GM12878 (cell line): Measurements from ENCODE around the gene FIGLA. TPM values are rescaled to one million over a fixed set of nuclear protein-coding genes. Genes with fewer than 3 reads are reported as not detected.
A peak's percentile ranks its signal among the peaks of the same experiment; 100 is the strongest.
"Not testable (repeated sequence)": the region's sequence is repeated elsewhere in the genome, so short reads cannot be mapped to it uniquely, and the experiment has no call there.

Experiments
- ATAC-seq: fragments of 200-7000 bp; cut with Tn5 transposase; 3 replicates; pipeline ENCODE4 v1.9.1; 2020; ENCODE audit warnings: mild to moderate bottlenecking, moderate library complexity
- BruUV-seq: library from RNA; stranded (reverse); fragments of 400-500 nt; replicated peaks from 2 replicates; lab custom pipeline; 2021; lab: Mats Ljungman, UMichigan
- CTCF ChIA-PET: fragments of 300-600 bp; sonication (Branson Sonifier 250); formaldehyde crosslinking; extraction: SDS; loops from one replicate; lab custom pipeline; 2021; ENCODE audit warnings: inconsistent platforms; lab: Yijun Ruan, JAX
- POLR2A ChIA-PET: fragments of 350-600 bp; formaldehyde crosslinking; extraction: SDS; loops from one replicate; lab custom pipeline; 2021; ENCODE audit warnings: inconsistent platforms; lab: Charles Lee
- RAD21 ChIA-PET: fragments of 300-600 bp; sonication (Branson Sonifier 250); formaldehyde crosslinking; loops from one replicate; lab custom pipeline; 2023; ENCODE audit warnings: antibody characterized with exemption; ENCODE audit not compliant: unreplicated experiment; lab: Charles Lee
- SMC1A ChIA-PET: fragments of 300-600 bp; sonication (Branson Sonifier 250); formaldehyde crosslinking; loops from one replicate; lab custom pipeline; 2023; ENCODE audit not compliant: unreplicated experiment, uncharacterized antibody; lab: Charles Lee
- DNase-seq: peaks from one replicate; pipeline ENCODE4 v3.0.0-alpha.2; 2011; ENCODE audit warnings: low read depth, low spot score
- FAIRE-seq: peaks from 3 replicates; lab custom pipeline; 2011; peaks lifted over from hg19 to GRCh38; lab: Jason Lieb, UNC
- H2AFZ ChIP-seq: 2 replicates; pipeline ENCODE4 v1.6.0; 2011; ENCODE audit warnings: low read depth, low read length, control low read depth; ENCODE audit not compliant: control insufficient read depth
- H3K27ac ChIP-seq: 2 replicates; pipeline ENCODE4 v1.5.1; 2011; ENCODE audit warnings: control low read depth; ENCODE audit not compliant: control insufficient read depth, insufficient read depth
- H3K27me3 ChIP-seq, 2 experiments: replicated peaks in 1 of 2; 2 replicates each; pipeline versions ENCODE4 v1.6.0 to v1.6.1; 2011; ENCODE audit warnings: low read length in 1 of 2; ENCODE audit not compliant: control insufficient read depth in 2 of 2, insufficient read depth in 2 of 2
- H3K36me3 ChIP-seq, 2 experiments: 2 replicates each; pipeline ENCODE4 v1.5.1; 2011; ENCODE audit warnings: low read length in 1 of 2; ENCODE audit not compliant: control insufficient read depth in 2 of 2, insufficient read depth in 2 of 2
- H3K4me1 ChIP-seq: 2 replicates; pipeline ENCODE4 v1.6.1; 2011; ENCODE audit warnings: mild to moderate bottlenecking, low read length, moderate library complexity, mixed read lengths; ENCODE audit not compliant: control insufficient read depth, insufficient read depth
- H3K4me2 ChIP-seq: 2 replicates; pipeline ENCODE4 v1.6.0; 2011; ENCODE audit warnings: control low read depth; ENCODE audit not compliant: control insufficient read depth, insufficient read depth
- H3K4me3 ChIP-seq: fragments of 200-600 bp; sonication (generic); 2 replicates; pipeline ENCODE4 v1.5.1; 2016
- H3K79me2 ChIP-seq: 2 replicates; pipeline ENCODE4 v1.6.0; 2011; ENCODE audit warnings: low read length; ENCODE audit not compliant: control insufficient read depth, insufficient read depth
- H3K9ac ChIP-seq: 2 replicates; pipeline ENCODE4 v1.8.0; 2011; ENCODE audit warnings: low read length, control low read depth, mixed read lengths; ENCODE audit not compliant: control insufficient read depth, insufficient read depth
- H3K9me3 ChIP-seq: replicated peaks from 3 replicates; pipeline ENCODE4 v1.5.1; 2011; ENCODE audit warnings: mild to moderate bottlenecking, low read length; ENCODE audit not compliant: control insufficient read depth, insufficient read depth
- H4K20me1 ChIP-seq: 2 replicates; pipeline ENCODE4 v1.6.0; 2011; ENCODE audit not compliant: control insufficient read depth, insufficient read depth
- BHLHE40 ChIP-seq, 2 experiments: fragments of 450-650 bp in 1 of 2; IDR thresholded peaks; 2 replicates each; pipeline ENCODE4 v1.6.1; 2011 to 2017; ENCODE audit warnings: low read depth in 2 of 2, borderline replicate concordance in 1 of 2, improper control_type of control experiment in 1 of 2, low read length in 1 of 2, mild to moderate bottlenecking in 1 of 2
- RCOR1 ChIP-seq: conservative IDR thresholded peaks from 2 replicates; pipeline ENCODE4 v1.6.1; 2012; ENCODE audit warnings: low read depth, low read length, improper control_type of control experiment
- SPI1 ChIP-seq: IDR thresholded peaks from 2 replicates; pipeline ENCODE4 v1.6.1; 2011; ENCODE audit warnings: low read depth, mild to moderate bottlenecking, low read length, moderate library complexity, borderline replicate concordance; ENCODE audit not compliant: insufficient read depth
- WGBS: methylation state at CpG from one replicate; pipeline ENCODE4 v1.1.6; 2016; ENCODE audit warnings: low lambda C conversion rate; ENCODE audit not compliant: insufficient replicate concordance, insufficient coverage; ENCODE audit errors: missing lambda C conversion rate; 5-methylcytosine and 5-hydroxymethylcytosine counted together
- in situ Hi-C: fragments of 300-500 bp; cut with MboI; formaldehyde crosslinking; loops from 9 replicates; pipeline ENCODE4 v1.14.3; 2018; ENCODE audit warnings: mixed read lengths
- intact Hi-C: fragments of 100-400 bp; cut with micrococcal nuclease; formaldehyde crosslinking; loops from one replicate; pipeline ENCODE4 v1.14.2; 2022; ENCODE audit not compliant: unreplicated experiment
- polyA plus RNA-seq, 11 experiments: library from polyadenylated mRNA; depleted of rRNA in 4 of 11; unstranded in 6 of 11; stranded (reverse) in 5 of 11; fragments of >200 nt; fragmentation: Nextera tagmentation in 4 of 11; fragmentation: Illumina TruSeq in 1 of 11; extraction: Ambion mirVana in 4 of 11; extraction: Trizol in 1 of 11; gene quantifications; 1 replicate in 1 of 11; 2 replicates in 10 of 11; pipeline versions ENCODE4 v1.2.1 to v1.2.3, GENCODE V29; 2011 to 2016; ENCODE audit warnings: inconsistent platforms in 2 of 11, missing spikeins in 2 of 11, low read depth in 1 of 11
- total RNA-seq, 4 experiments: library from RNA; depleted of rRNA in 3 of 4; stranded (reverse); fragments of >200 nt in 3 of 4; fragmentation: Illumina TruSeq in 1 of 4; extraction: Trizol in 1 of 4; gene quantifications; 2 replicates each; pipeline versions ENCODE4 v1.2.1 to v1.2.3, GENCODE V29; 2013 to 2021

The FIGLA gene
- total and polyA plus RNA-seq, 10 of the 15 experiments (the other 5 are each of a cell fraction or from before 2014, with no cell fraction given), result not detected

GRCh38 chr2:70799706-70800105, 9.3 kb upstream of the FIGLA start:
- H3K9ac ChIP-seq, result no peak overlapping the region
- in situ Hi-C loops (no loop called here), intact Hi-C loops (no loop called here)
- no peak for TF ChIP-seq RCOR1
- ATAC-seq (no peak), FAIRE-seq (no peak), DNase-seq (no peak)
- H3K4me1 ChIP-seq, result no peaks in the 10 kb centered on the region
- RAD21 ChIA-PET, result no interaction called here
- no TSS peak for BruUV-seq
- CTCF ChIA-PET, result no interaction called here
- H3K27me3 ChIP-seq, result 0 out of 4 replicates have a peak, but pooled peaks cover 0 to 3% of the 10 kb centered on the region in 2 experiments
- H3K4me2 ChIP-seq, result no peak overlapping the region
- H3K79me2 ChIP-seq, result no peaks in the 10 kb centered on the region
- no peak overlapping the region for H3K4me3 ChIP-seq
- no peak overlapping the region for H2AFZ ChIP-seq
- H3K9me3 ChIP-seq, result peaks cover 5% of the 10 kb centered on the region; the same call in 1 of the 3 replicates
- no peak overlapping the region for H3K27ac ChIP-seq
- 29% methylated on average over 2 of the region's 2 CpGs for WGBS
- H4K20me1 ChIP-seq, result no peaks in the 10 kb centered on the region
- POLR2A ChIA-PET, result no interaction called here
- no peaks in the 10 kb centered on the region for H3K36me3 ChIP-seq
- SMC1A ChIA-PET, result no interaction called here

- H3K27me3 ChIP-seq, H3K4me1 ChIP-seq, in situ Hi-C loops, POLR2A ChIA-PET, H4K20me1 ChIP-seq, intact Hi-C loops, H3K36me3 ChIP-seq, CTCF ChIA-PET, H3K27ac ChIP-seq, DNase-seq, H3K9ac ChIP-seq, SMC1A ChIA-PET, BruUV-seq, H3K4me2 ChIP-seq, H2AFZ ChIP-seq, ATAC-seq, H3K4me3 ChIP-seq, FAIRE-seq, RAD21 ChIA-PET, H3K79me2 ChIP-seq, H3K9me3 ChIP-seq: not testable (repeated sequence)
- 0% methylated on average over 3 of the region's 3 CpGs for WGBS
- TF ChIP-seq SPI1 (peak; percentile 11; the same call in 1 of the 2 replicates), BHLHE40 (IDR thresholded peaks at IDR 0.05; ENCODE audit: borderline replicate concordance in 1 of 2, low read depth in 2 of 2, low read length in 1 of 2) (peak in 1 of 2 experiments; percentile 47; a peak in 1 of 4 replicates)
Measured at GRCh38 chr2:70797996-70798395, 7.6 kb upstream of the FIGLA start.
